Endothelial cell of umbilical vein (primary cell): Measurements from ENCODE around the gene RYR1.

ENCODE experiments used
- EZH2 ChIP-seq: IDR thresholded peaks from 2 replicates; pipeline ENCODE4 v1.6.1; 2012; ENCODE audit warnings: borderline replicate concordance, low read depth, mild to moderate bottlenecking, moderate library complexity, low read length, inconsistent platforms; ENCODE audit not compliant: severe bottlenecking
- POLR2A ChIP-seq: IDR thresholded peaks from 2 replicates; pipeline ENCODE4 v1.6.1; 2012; ENCODE audit warnings: low read depth, mild to moderate bottlenecking, control low read depth, low read length
- TF ChIP-seq, protein P1 (sequence below), 2 donors: IDR thresholded peaks; 1 replicate in 1 of 2; 2 replicates in 1 of 2; pipeline ENCODE4 v1.5.1; 2011; ENCODE audit warnings: low read length in 2 of 2, mild to moderate bottlenecking in 2 of 2, moderate library complexity in 2 of 2, control low read depth in 1 of 2, inconsistent platforms in 1 of 2, low read depth in 1 of 2; ENCODE audit not compliant: insufficient read depth in 1 of 2; ENCODE audit errors: extremely low read depth in 1 of 2
- TF ChIP-seq, protein P2 (sequence below): IDR thresholded peaks from 2 replicates; pipeline ENCODE4 v1.6.1; 2011; ENCODE audit not compliant: insufficient read depth, insufficient read length

DNA sequence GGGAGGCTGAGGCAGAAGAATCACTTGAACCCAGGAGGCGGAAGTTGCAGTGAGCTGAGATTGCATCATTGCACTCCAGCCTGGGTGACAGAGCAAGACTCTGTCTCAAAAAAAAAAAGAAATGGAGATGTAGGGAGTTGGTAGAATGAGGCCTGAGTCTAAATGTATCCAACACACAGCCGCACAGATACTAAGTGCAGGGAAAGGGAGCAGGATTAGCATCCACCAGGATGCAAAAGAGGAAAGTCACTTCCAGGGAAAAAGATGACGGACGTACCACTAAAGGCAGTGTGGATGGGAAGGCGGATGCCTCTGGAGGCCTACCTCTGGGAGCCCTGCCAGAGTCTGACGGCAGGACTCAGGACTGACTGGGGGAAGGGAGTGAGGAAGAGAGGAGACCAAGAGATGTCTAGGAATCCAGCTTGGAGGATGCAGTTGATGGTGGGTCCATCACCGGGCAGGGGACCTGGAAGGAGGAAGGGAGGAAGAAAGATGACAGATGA lies 23.8 kb upstream of the RYR1 start:
- TF ChIP-seq, protein P1, sequence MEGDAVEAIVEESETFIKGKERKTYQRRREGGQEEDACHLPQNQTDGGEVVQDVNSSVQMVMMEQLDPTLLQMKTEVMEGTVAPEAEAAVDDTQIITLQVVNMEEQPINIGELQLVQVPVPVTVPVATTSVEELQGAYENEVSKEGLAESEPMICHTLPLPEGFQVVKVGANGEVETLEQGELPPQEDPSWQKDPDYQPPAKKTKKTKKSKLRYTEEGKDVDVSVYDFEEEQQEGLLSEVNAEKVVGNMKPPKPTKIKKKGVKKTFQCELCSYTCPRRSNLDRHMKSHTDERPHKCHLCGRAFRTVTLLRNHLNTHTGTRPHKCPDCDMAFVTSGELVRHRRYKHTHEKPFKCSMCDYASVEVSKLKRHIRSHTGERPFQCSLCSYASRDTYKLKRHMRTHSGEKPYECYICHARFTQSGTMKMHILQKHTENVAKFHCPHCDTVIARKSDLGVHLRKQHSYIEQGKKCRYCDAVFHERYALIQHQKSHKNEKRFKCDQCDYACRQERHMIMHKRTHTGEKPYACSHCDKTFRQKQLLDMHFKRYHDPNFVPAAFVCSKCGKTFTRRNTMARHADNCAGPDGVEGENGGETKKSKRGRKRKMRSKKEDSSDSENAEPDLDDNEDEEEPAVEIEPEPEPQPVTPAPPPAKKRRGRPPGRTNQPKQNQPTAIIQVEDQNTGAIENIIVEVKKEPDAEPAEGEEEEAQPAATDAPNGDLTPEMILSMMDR (IDR thresholded peaks at IDR 0.05; ENCODE audit: extremely low read depth in 1 of 2, insufficient read depth in 1 of 2, low read depth in 1 of 2, low read length in 2 of 2) = no peak
- TF ChIP-seq EZH2 (no peak), POLR2A (no peak)
- TF ChIP-seq, protein P2, sequence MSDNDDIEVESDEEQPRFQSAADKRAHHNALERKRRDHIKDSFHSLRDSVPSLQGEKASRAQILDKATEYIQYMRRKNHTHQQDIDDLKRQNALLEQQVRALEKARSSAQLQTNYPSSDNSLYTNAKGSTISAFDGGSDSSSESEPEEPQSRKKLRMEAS = no peak
